Spleen (tissue), 7 donors: ENCODE data around the gene SYK.

Source experiments
- POLR2A ChIP-seq, 3 donors: fragments of 450-650 bp; IDR thresholded peaks; one replicate each; pipeline ENCODE4 v1.5.1; 2017; ENCODE audit warnings: antibody characterized with exemption in 3 of 3, mild to moderate bottlenecking in 1 of 3
- POLR2AphosphoS5 ChIP-seq, 3 donors: sonication (generic); formaldehyde crosslinking; IDR thresholded peaks; one replicate each; pipeline ENCODE4 v1.5.1; 2017; ENCODE audit warnings: antibody characterized with exemption in 3 of 3
- TF ChIP-seq, protein P1 (sequence below), 11 experiments: fragments of 200-600 bp in 7 of 11; fragments of 450-650 bp in 4 of 11; sonication (generic) in 4 of 11; IDR thresholded peaks in 8 of 11; conservative IDR thresholded peaks in 3 of 11; 1 replicate in 7 of 11; 2 replicates in 4 of 11; pipeline versions ENCODE4 v1.4.0 to v1.8.0; 2016 to 2021; ENCODE audit warnings: antibody characterized with exemption in 11 of 11, inconsistent platforms in 4 of 11, mild to moderate bottlenecking in 1 of 11
- donor health status: DM: no; HTN: no; CAD: no; lungs with moderate emphysema.
- donor health status: DM: no; HTN: no; CAD: no.
- donor health status: DM: no; HTN: no; CAD: no.

GRCh38 chr9:90801241-90801972 is at the start of gene SYK:
- TF ChIP-seq, protein P1, sequence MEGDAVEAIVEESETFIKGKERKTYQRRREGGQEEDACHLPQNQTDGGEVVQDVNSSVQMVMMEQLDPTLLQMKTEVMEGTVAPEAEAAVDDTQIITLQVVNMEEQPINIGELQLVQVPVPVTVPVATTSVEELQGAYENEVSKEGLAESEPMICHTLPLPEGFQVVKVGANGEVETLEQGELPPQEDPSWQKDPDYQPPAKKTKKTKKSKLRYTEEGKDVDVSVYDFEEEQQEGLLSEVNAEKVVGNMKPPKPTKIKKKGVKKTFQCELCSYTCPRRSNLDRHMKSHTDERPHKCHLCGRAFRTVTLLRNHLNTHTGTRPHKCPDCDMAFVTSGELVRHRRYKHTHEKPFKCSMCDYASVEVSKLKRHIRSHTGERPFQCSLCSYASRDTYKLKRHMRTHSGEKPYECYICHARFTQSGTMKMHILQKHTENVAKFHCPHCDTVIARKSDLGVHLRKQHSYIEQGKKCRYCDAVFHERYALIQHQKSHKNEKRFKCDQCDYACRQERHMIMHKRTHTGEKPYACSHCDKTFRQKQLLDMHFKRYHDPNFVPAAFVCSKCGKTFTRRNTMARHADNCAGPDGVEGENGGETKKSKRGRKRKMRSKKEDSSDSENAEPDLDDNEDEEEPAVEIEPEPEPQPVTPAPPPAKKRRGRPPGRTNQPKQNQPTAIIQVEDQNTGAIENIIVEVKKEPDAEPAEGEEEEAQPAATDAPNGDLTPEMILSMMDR (IDR thresholded peaks at IDR 0.05 in 8 of 11, conservative IDR thresholded peaks at IDR 0.05 in 3 of 11): no peak
- peak; percentile 87 to 93 (median 92) for TF ChIP-seq POLR2AphosphoS5 (IDR thresholded peaks at IDR 0.05)
- peak in 2 of 3 donors; percentile 68 to 78 for TF ChIP-seq POLR2A (IDR thresholded peaks at IDR 0.05)
